Fibroblast of pulmonary artery (primary cell): Measurements from ENCODE around the gene FRMD4B.

ENCODE experiments used
- DNase-seq: peaks from one replicate; pipeline ENCODE4 v3.0.0-alpha.2; 2010; ENCODE audit warnings: low read depth
- H3K4me3 ChIP-seq: replicated peaks from 2 replicates; pipeline ENCODE4 v1.5.1; 2011; ENCODE audit warnings: low read depth, mild to moderate bottlenecking, control low read depth, low read length, moderate library complexity
- TF ChIP-seq, protein P1 (sequence below): IDR thresholded peaks from 2 replicates; pipeline ENCODE4 v1.5.1; 2011; ENCODE audit warnings: mild to moderate bottlenecking, control low read depth, low read length, inconsistent platforms; ENCODE audit errors: missing control alignments

The FRMD4B gene

DNA sequence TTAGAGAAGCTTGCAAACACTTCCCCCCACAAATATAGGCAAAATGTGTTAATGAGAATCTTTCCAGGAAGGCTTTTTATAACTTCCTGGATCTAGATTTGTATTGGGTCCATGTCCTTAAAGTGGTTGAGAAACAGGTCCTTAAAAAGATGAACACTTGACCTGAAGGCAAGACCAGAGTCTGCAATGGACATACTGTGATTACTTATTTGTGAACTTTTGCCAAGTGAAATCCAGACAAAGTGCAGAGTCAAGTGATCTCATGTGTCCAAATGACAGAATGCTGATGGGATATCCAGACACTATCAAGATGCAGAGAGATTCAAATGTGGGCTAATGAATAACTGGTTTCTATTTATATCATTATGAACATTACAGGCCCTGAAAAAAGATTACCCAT is 43.8 kb downstream of the FRMD4B start:
- H3K4me3 ChIP-seq = no peak overlapping the region
- no peak for DNase-seq
- TF ChIP-seq, protein P1, sequence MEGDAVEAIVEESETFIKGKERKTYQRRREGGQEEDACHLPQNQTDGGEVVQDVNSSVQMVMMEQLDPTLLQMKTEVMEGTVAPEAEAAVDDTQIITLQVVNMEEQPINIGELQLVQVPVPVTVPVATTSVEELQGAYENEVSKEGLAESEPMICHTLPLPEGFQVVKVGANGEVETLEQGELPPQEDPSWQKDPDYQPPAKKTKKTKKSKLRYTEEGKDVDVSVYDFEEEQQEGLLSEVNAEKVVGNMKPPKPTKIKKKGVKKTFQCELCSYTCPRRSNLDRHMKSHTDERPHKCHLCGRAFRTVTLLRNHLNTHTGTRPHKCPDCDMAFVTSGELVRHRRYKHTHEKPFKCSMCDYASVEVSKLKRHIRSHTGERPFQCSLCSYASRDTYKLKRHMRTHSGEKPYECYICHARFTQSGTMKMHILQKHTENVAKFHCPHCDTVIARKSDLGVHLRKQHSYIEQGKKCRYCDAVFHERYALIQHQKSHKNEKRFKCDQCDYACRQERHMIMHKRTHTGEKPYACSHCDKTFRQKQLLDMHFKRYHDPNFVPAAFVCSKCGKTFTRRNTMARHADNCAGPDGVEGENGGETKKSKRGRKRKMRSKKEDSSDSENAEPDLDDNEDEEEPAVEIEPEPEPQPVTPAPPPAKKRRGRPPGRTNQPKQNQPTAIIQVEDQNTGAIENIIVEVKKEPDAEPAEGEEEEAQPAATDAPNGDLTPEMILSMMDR = no peak

DNA sequence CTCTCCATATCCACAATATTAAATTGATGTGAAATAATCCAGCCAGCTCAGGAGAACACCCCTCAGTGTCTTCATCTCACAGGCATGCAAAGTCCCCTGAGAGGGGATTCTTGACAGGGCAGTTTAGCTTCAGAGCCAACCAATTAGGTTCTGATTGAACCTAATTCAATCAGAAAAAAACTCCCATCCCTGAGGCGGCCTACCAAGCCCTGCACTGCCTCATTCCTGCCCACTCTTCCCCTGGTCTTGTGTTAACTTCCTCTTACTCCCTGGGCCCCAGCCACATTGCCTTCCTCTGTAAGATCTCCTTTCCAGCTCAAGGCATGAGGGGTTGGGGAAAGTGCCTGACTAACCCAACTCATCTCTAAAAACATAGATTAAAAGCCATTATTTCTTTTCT is 46.1 kb downstream of the FRMD4B start:
- TF ChIP-seq, protein P1 = no peak
- DNase-seq = no peak

DNA sequence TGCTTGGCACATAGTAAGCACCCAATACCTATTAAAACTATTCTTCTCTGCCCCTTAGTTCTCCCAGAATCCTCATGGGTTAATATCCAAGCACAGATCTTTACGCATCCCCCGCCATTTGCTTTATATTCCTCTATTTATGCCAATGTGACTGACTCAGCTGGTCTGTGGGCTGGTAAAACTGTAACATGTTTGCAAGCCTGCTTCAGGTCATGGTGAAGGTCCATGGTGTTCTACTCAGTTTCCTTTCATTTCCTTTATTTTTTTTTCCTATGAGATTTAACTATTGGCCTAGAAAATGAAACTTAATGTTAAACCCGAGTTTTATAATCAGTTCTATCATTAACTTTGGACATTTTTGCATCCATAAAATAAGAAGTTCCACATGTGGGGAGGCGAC is 47.0 kb downstream of the FRMD4B start:
- no peak overlapping the region for H3K4me3 ChIP-seq
- DNase-seq = no peak
- TF ChIP-seq, protein P1 = no peak

More for the DNA sequence above, 46.1 kb downstream of the FRMD4B start:
- no peak overlapping the region for H3K4me3 ChIP-seq

DNA sequence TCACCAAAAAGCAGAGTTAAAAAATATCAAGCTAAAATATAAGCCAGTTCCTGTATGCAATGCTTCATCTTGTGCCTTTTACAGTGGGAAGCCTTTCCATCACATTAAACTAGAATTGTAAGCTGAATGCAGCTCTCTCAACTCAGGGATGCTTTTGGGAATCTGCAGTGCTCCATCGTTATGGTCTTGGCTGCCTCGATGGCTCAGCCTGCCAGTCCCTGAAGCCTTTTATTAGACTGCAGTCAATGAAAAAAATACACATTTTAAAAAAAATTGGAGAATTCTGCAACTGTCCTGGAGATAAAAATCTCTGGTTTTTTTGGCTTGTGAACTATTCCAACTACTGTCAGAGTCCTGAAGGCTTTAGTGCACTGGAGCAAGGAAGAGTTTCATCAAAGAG is 53.0 kb downstream of the FRMD4B start:
- DNase-seq = no peak
- TF ChIP-seq, protein P1 = no peak

DNA sequence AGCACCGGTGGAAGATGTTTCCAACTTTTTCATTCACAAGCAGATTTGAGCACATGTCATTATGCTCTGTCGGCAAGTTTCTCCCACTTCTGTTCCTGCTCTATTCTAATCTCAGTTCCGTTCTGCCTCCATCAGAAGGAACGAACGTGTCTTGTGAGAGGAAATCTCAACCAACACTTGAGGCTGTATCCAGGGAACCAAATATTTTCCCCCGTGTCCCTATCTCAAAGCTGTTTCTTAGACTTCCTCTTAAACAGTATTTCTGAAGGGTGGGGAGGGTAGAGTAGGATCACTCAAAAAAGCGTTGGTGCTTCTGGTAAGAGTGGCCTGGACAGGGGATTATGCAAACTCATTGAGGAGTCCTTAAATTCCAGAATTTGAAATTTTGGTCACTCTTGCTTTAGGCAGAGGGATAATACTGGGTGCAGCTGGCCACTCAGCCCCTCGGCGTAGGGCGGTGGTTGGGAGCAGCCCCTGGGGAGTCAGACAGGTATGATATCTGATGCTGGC is 54.9 kb downstream of the FRMD4B start:
- H3K4me3 ChIP-seq = no peak overlapping the region
- DNase-seq = peak; percentile 41
- TF ChIP-seq, protein P1 = no peak

More for the DNA sequence above, 53.0 kb downstream of the FRMD4B start:
- H3K4me3 ChIP-seq = no peak overlapping the region

DNA sequence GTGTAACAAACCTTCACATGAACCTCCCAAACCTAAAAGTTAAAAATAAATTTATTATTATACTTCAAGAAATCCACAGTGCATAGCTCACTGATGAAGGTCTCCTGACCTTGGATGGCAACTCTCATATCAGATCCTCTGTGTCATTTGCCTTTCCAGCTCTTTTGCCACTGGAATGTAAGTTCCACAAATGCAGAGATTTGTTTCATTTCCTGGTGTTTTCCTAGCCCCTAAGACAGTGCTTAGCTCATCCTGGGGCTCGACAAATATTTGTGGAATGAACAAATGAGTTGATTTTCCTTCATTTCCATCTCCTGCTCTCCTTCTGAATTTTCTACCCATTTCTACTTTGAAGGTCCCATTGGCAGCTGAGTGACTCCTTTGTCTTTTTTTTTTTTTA is 56.0 kb downstream of the FRMD4B start:
- DNase-seq = no peak
- TF ChIP-seq, protein P1 = no peak

DNA sequence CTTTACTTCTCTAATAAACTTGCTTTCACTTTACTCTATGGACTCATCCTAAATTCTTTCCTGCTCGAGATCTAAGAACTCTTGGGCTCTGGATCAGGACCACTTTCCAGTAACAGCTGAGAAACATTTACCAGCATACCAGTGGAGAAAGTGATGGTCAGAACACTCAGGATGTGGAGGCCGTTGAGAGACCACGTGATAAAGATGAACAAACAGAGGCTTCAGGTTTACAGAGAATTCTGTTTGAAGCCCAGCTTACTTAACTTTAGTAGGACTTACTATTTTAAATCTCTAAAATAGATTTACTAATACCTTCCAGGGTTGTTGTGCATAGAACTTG is 57.0 kb downstream of the FRMD4B start:
- no peak for DNase-seq
- TF ChIP-seq, protein P1 = no peak
- H3K4me3 ChIP-seq = no peak overlapping the region

More for the DNA sequence above, 56.0 kb downstream of the FRMD4B start:
- no peak overlapping the region for H3K4me3 ChIP-seq
